Measurements from ENCODE around the gene LIMS4. TPM values are rescaled to one million over a fixed set of nuclear protein-coding genes. Genes with fewer than 3 reads are reported as not detected.
"Not testable (repeated sequence)": the region's sequence is repeated elsewhere in the genome, so short reads cannot be mapped to it uniquely, and the experiment has no call there.

Gene LIMS4
- total and polyA plus RNA-seq, 2 experiments from 2014 or later: 0.15 TPM; not detected in 1

GRCh38 chr2:110455080-110455670 lies 17.4 kb downstream of the LIMS4 start:
- H3K4me3 ChIP-seq; DNase-seq (ENCODE audit: low spot score); H3K4me2 ChIP-seq; H3K27ac Mint-ChIP-seq; H3K4me1 ChIP-seq (ENCODE audit: insufficient read depth); H3K79me2 ChIP-seq (replicated peaks; ENCODE audit: insufficient read depth); H3K4me1 Mint-ChIP-seq; H3K9me3 Mint-ChIP-seq; H3F3A ChIP-seq (replicated peaks; ENCODE audit: low read depth); ATAC-seq; H3K36me3 Mint-ChIP-seq (ENCODE audit: low read depth); H3K27me3 Mint-ChIP-seq (ENCODE audit: insufficient read depth, low read depth, poor library complexity); H3K27ac ChIP-seq (ENCODE audit: low read depth); H2AFZ ChIP-seq; H3K36me3 ChIP-seq (ENCODE audit: insufficient read depth); H3K4me3 Mint-ChIP-seq; H3K9me2 ChIP-seq (ENCODE audit: insufficient read depth); H3K27me3 ChIP-seq (ENCODE audit: insufficient read depth); H4K20me1 ChIP-seq (replicated peaks; ENCODE audit: insufficient read depth): not testable (repeated sequence)

- not testable (repeated sequence) for H3K27me3 Mint-ChIP-seq (ENCODE audit: insufficient read depth, low read depth, poor library complexity); H3K79me2 ChIP-seq (replicated peaks; ENCODE audit: insufficient read depth); H3K27ac ChIP-seq (ENCODE audit: low read depth); H3K4me1 Mint-ChIP-seq; H3K9me2 ChIP-seq (ENCODE audit: insufficient read depth); H3F3A ChIP-seq (replicated peaks; ENCODE audit: low read depth); H3K27me3 ChIP-seq (ENCODE audit: insufficient read depth); DNase-seq (ENCODE audit: low spot score); H3K9me3 Mint-ChIP-seq; H3K4me1 ChIP-seq (ENCODE audit: insufficient read depth); H3K4me3 Mint-ChIP-seq; ATAC-seq; H4K20me1 ChIP-seq (replicated peaks; ENCODE audit: insufficient read depth); H3K4me3 ChIP-seq; H3K36me3 Mint-ChIP-seq (ENCODE audit: low read depth); H2AFZ ChIP-seq; H3K4me2 ChIP-seq; H3K27ac Mint-ChIP-seq; H3K36me3 ChIP-seq (ENCODE audit: insufficient read depth)
Observed at GRCh38 chr2:110450951-110451350, 21.7 kb downstream of the LIMS4 start.

GRCh38 chr2:110449127-110449947 lies 23.3 kb downstream of the LIMS4 start:
- H3K27ac Mint-ChIP-seq; H4K20me1 ChIP-seq (replicated peaks; ENCODE audit: insufficient read depth); H3K9me2 ChIP-seq (ENCODE audit: insufficient read depth); H3K4me1 ChIP-seq (ENCODE audit: insufficient read depth); H3K4me3 ChIP-seq; H2AFZ ChIP-seq; H3K79me2 ChIP-seq (replicated peaks; ENCODE audit: insufficient read depth); H3K36me3 ChIP-seq (ENCODE audit: insufficient read depth); H3K27me3 Mint-ChIP-seq (ENCODE audit: insufficient read depth, low read depth, poor library complexity); H3F3A ChIP-seq (replicated peaks; ENCODE audit: low read depth); ATAC-seq; H3K4me3 Mint-ChIP-seq; H3K4me1 Mint-ChIP-seq; H3K9me3 Mint-ChIP-seq; H3K36me3 Mint-ChIP-seq (ENCODE audit: low read depth); DNase-seq (ENCODE audit: low spot score); H3K27ac ChIP-seq (ENCODE audit: low read depth); H3K4me2 ChIP-seq; H3K27me3 ChIP-seq (ENCODE audit: insufficient read depth): not testable (repeated sequence)

GRCh38 chr2:110446644-110447043 lies 26.0 kb downstream of the LIMS4 start:
- H2AFZ ChIP-seq; H3K79me2 ChIP-seq (replicated peaks; ENCODE audit: insufficient read depth); H3K27ac Mint-ChIP-seq; H3K4me1 ChIP-seq (ENCODE audit: insufficient read depth); H3K36me3 ChIP-seq (ENCODE audit: insufficient read depth); H4K20me1 ChIP-seq (replicated peaks; ENCODE audit: insufficient read depth); H3K36me3 Mint-ChIP-seq (ENCODE audit: low read depth); H3F3A ChIP-seq (replicated peaks; ENCODE audit: low read depth); H3K4me2 ChIP-seq; H3K4me3 Mint-ChIP-seq; ATAC-seq; H3K4me1 Mint-ChIP-seq; H3K4me3 ChIP-seq; DNase-seq (ENCODE audit: low spot score); H3K9me3 Mint-ChIP-seq; H3K27ac ChIP-seq (ENCODE audit: low read depth); H3K9me2 ChIP-seq (ENCODE audit: insufficient read depth); H3K27me3 ChIP-seq (ENCODE audit: insufficient read depth); H3K27me3 Mint-ChIP-seq (ENCODE audit: insufficient read depth, low read depth, poor library complexity): not testable (repeated sequence)

GRCh38 chr2:110443305-110444005 lies 29.2 kb downstream of the LIMS4 start:
- not testable (repeated sequence) for H3K4me1 Mint-ChIP-seq; H3K27me3 ChIP-seq (ENCODE audit: insufficient read depth); H3K27ac Mint-ChIP-seq; H3K4me1 ChIP-seq (ENCODE audit: insufficient read depth); DNase-seq (ENCODE audit: low spot score); H3K9me3 Mint-ChIP-seq; H3K27ac ChIP-seq (ENCODE audit: low read depth); H3K4me3 ChIP-seq; H4K20me1 ChIP-seq (replicated peaks; ENCODE audit: insufficient read depth); H3K4me3 Mint-ChIP-seq; H3K27me3 Mint-ChIP-seq (ENCODE audit: insufficient read depth, low read depth, poor library complexity); ATAC-seq; H3K36me3 Mint-ChIP-seq (ENCODE audit: low read depth); H2AFZ ChIP-seq; H3K4me2 ChIP-seq; H3K79me2 ChIP-seq (replicated peaks; ENCODE audit: insufficient read depth); H3K36me3 ChIP-seq (ENCODE audit: insufficient read depth); H3F3A ChIP-seq (replicated peaks; ENCODE audit: low read depth); H3K9me2 ChIP-seq (ENCODE audit: insufficient read depth)

GRCh38 chr2:110441905-110442304 lies 30.7 kb downstream of the LIMS4 start:
- H3K79me2 ChIP-seq (replicated peaks; ENCODE audit: insufficient read depth); DNase-seq (ENCODE audit: low spot score); H3K9me3 Mint-ChIP-seq; H4K20me1 ChIP-seq (replicated peaks; ENCODE audit: insufficient read depth); H3K36me3 ChIP-seq (ENCODE audit: insufficient read depth); H2AFZ ChIP-seq; H3K4me3 Mint-ChIP-seq; H3K27ac ChIP-seq (ENCODE audit: low read depth); H3K9me2 ChIP-seq (ENCODE audit: insufficient read depth); H3F3A ChIP-seq (replicated peaks; ENCODE audit: low read depth); H3K27ac Mint-ChIP-seq; ATAC-seq; H3K4me1 Mint-ChIP-seq; H3K27me3 ChIP-seq (ENCODE audit: insufficient read depth); H3K36me3 Mint-ChIP-seq (ENCODE audit: low read depth); H3K4me3 ChIP-seq; H3K4me2 ChIP-seq; H3K4me1 ChIP-seq (ENCODE audit: insufficient read depth); H3K27me3 Mint-ChIP-seq (ENCODE audit: insufficient read depth, low read depth, poor library complexity): not testable (repeated sequence)
